HepG2 (cell line): ENCODE data around the gene SPNS2. TPM values are rescaled to one million over a fixed set of nuclear protein-coding genes. Genes with fewer than 3 reads are reported as not detected.

Experiments used
- ATAC-seq: fragments of 200-7000 bp; cut with Tn5 transposase; 3 replicates; pipeline ENCODE4 v1.9.1; 2020; ENCODE audit warnings: mild to moderate bottlenecking, moderate library complexity
- BruUV-seq: library from RNA; stranded (reverse); fragments of 400-500 nt; replicated peaks from 2 replicates; lab custom pipeline; 2021; lab: Mats Ljungman, UMichigan
- CTCF ChIA-PET: fragments of 300-600 bp; formaldehyde crosslinking; extraction: SDS; loops from one replicate; lab custom pipeline; 2021; ENCODE audit warnings: low total read pairs, inconsistent platforms, low intra/inter-chr PET ratio; lab: Yijun Ruan, JAX
- POLR2A ChIA-PET: fragments of 350-600 bp; sonication (Branson Sonifier 250); formaldehyde crosslinking; loops from one replicate; lab custom pipeline; 2020; ENCODE audit warnings: antibody characterized with exemption, inconsistent platforms; lab: Yijun Ruan, JAX
- DNase-seq: peaks from one replicate; pipeline ENCODE4 v3.0.0-alpha.2; 2015; ENCODE audit warnings: low spot score
- FAIRE-seq: peaks from 3 replicates; lab custom pipeline; 2011; peaks lifted over from hg19 to GRCh38; lab: Jason Lieb, UNC
- H2AFZ ChIP-seq: one replicate; pipeline ENCODE4 v1.6.1; 2011; ENCODE audit warnings: low read length, inconsistent platforms
- H3K27ac ChIP-seq: fragments of 300-600 bp; 3 replicates; pipeline ENCODE4 v1.8.0; 2011; ENCODE audit warnings: mixed run types, mild to moderate bottlenecking, mixed read lengths, low read length, inconsistent platforms; ENCODE audit not compliant: insufficient read depth; ENCODE audit errors: extremely low read length
- H3K27me3 ChIP-seq, 2 experiments: fragments of 200-600 bp in 1 of 2; 2 replicates in 1 of 2; 3 replicates in 1 of 2; pipeline versions ENCODE4 v1.6.0 to v1.8.0; 2011; ENCODE audit warnings: low read length in 2 of 2, mild to moderate bottlenecking in 2 of 2, moderate library complexity in 2 of 2, inconsistent platforms in 1 of 2; ENCODE audit not compliant: insufficient read depth in 2 of 2, control insufficient read depth in 1 of 2
- H3K36me3 ChIP-seq, 2 experiments: fragments of 200-600 bp in 1 of 2; replicated peaks in 1 of 2; 2 replicates in 1 of 2; 3 replicates in 1 of 2; pipeline versions ENCODE4 v1.5.1 to v1.8.0; 2011; ENCODE audit warnings: low read length in 2 of 2, inconsistent platforms in 1 of 2; ENCODE audit not compliant: insufficient read depth in 2 of 2, control insufficient read depth in 1 of 2
- H3K4me1 ChIP-seq: 2 replicates; pipeline ENCODE4 v1.5.1; 2012; ENCODE audit warnings: low read length, inconsistent platforms; ENCODE audit not compliant: insufficient read depth
- H3K4me2 ChIP-seq: 2 replicates; pipeline ENCODE4 v1.6.0; 2011; ENCODE audit warnings: low read depth, low read length, inconsistent platforms
- H3K4me3 ChIP-seq, 3 experiments: fragments of 200-600 bp in 1 of 3; sonication (generic), shearing (Covaris generic) in 1 of 3; replicated peaks in 1 of 3; 2 replicates each; pipeline ENCODE4 v1.5.1; 2011 to 2016; ENCODE audit warnings: low read length in 3 of 3, inconsistent platforms in 2 of 3, low read depth in 2 of 3, mild to moderate bottlenecking in 2 of 3, control low read depth in 1 of 3, mixed read lengths in 1 of 3; ENCODE audit not compliant: insufficient read depth in 1 of 3
- H3K79me2 ChIP-seq: one replicate; pipeline ENCODE4 v1.6.1; 2011; ENCODE audit warnings: low read length, inconsistent platforms; ENCODE audit not compliant: insufficient read depth
- H3K9ac ChIP-seq: 2 replicates; pipeline ENCODE4 v1.6.0; 2011; ENCODE audit warnings: mild to moderate bottlenecking, low read depth, low read length, inconsistent platforms; ENCODE audit not compliant: insufficient read depth
- H3K9me3 ChIP-seq: 2 replicates; pipeline ENCODE4 v1.5.1; 2012; ENCODE audit warnings: mild to moderate bottlenecking, low read length
- H4K20me1 ChIP-seq: 2 replicates; pipeline ENCODE4 v1.6.0; 2011; ENCODE audit warnings: inconsistent platforms, mild to moderate bottlenecking, low read length, moderate library complexity; ENCODE audit not compliant: insufficient read depth
- ARHGAP35 ChIP-seq: sonication (generic); formaldehyde crosslinking; IDR thresholded peaks from 2 replicates; pipeline ENCODE4 v1.9.0; 2022; ENCODE audit warnings: mild to moderate bottlenecking, inconsistent platforms, moderate library complexity, missing genetic modification reagents, borderline replicate concordance
- SRSF9 ChIP-seq: fragments of 200-400 bp; formaldehyde crosslinking; IDR thresholded peaks from 2 replicates; pipeline ENCODE4 v1.6.1; 2018; ENCODE audit warnings: borderline replicate concordance, mild to moderate bottlenecking, low read depth, low read length; ENCODE audit not compliant: insufficient read depth, poor library complexity, severe bottlenecking
- TBP ChIP-seq: sonication (generic); formaldehyde crosslinking; IDR thresholded peaks from 2 replicates; pipeline ENCODE4 v1.5.0; 2020; ENCODE audit warnings: missing genetic modification reagents
- ZNF407 ChIP-seq: sonication (generic); formaldehyde crosslinking; IDR thresholded peaks from one replicate; pipeline ENCODE4 v1.5.1; 2020; ENCODE audit warnings: mild to moderate bottlenecking, missing genetic modification reagents; ENCODE audit errors: not compliant biosample characterization
- WGBS: methylation state at CpG from one replicate; pipeline ENCODE4 v1.1.6; 2017; ENCODE audit warnings: low lambda C conversion rate; 5-methylcytosine and 5-hydroxymethylcytosine counted together
- in situ Hi-C: cut with HindIII; loops from 2 replicates; pipeline ENCODE4 v1.10.0; 2017; ENCODE audit warnings: low pct_unique_long_range_greater_than_20kb; ENCODE audit not compliant: extremely low pct_ligation_motif_present
- intact Hi-C: fragments of 100-400 bp; cut with micrococcal nuclease; formaldehyde crosslinking; loops from one replicate; pipeline ENCODE4 v1.10.0; 2022; ENCODE audit not compliant: unreplicated experiment
- polyA plus RNA-seq, 8 experiments: library from polyadenylated mRNA; depleted of rRNA in 3 of 8; stranded (reverse) in 7 of 8; unstranded in 1 of 8; fragments of >200 nt; fragmentation: Illumina TruSeq in 4 of 8; extraction: Trizol in 4 of 8; gene quantifications; 2 replicates each; pipeline versions ENCODE4 v1.2.1 to v1.2.3, GENCODE V29; 2011 to 2016; ENCODE audit warnings: low read depth in 4 of 8, missing spikeins in 1 of 8, mixed read lengths in 1 of 8; ENCODE audit not compliant: insufficient read depth in 1 of 8
- total RNA-seq, 5 experiments: library from RNA; depleted of rRNA; stranded (reverse); fragments of >200 nt; fragmentation: Illumina TruSeq; extraction: Trizol; gene quantifications; 2 replicates each; pipeline ENCODE4 v1.2.3, GENCODE V29; 2016; ENCODE audit warnings: low read depth in 1 of 5
- TF ChIP-seq, protein P1 (sequence below): sonication (generic); formaldehyde crosslinking; conservative IDR thresholded peaks from 2 replicates; pipeline ENCODE4 v1.4.0; 2020; ENCODE audit warnings: mild to moderate bottlenecking, missing genetic modification reagents, moderate library complexity

The SPNS2 gene
- total and polyA plus RNA-seq, 2 of the 13 experiments (the other 11 are each of a cell fraction or from before 2014, with no cell fraction given), result 0.01 TPM; not detected in 1

- BruUV-seq, result no TSS peak
- Histone ChIP-seq H3K9ac (no peak overlapping the region), H3K36me3 (peaks cover 2 to 9% of the 10 kb centered on the region in 2 experiments; a peak in 3 of 5 replicates), H3K79me2 (peaks cover 16% of the 10 kb centered on the region), H3K27ac (no peak overlapping the region), H3K4me3 (no peak overlapping the region), H3K9me3 (no peaks in the 10 kb centered on the region), H3K4me1 (peaks cover 66% of the 10 kb centered on the region), H3K27me3 (no peaks in the 10 kb centered on the region), H2AFZ (no peak overlapping the region), H4K20me1 (no peaks in the 10 kb centered on the region), H3K4me2 (no peak overlapping the region)
- FAIRE-seq, result no peak
- ChIA-PET CTCF (no interaction called here), POLR2A (interaction anchor here (0.8 to 3.2 kb wide), 2 partner anchors 9 to 19 kb away, joined by 3 to 21 read pairs; no protein-coding TSS in a partner anchor)
- DNase-seq, result no peak
- WGBS, result 64% methylated on average over 6 of the region's 6 CpGs
- TF ChIP-seq SRSF9 (no peak), TBP (no peak), ARHGAP35 (no peak), ZNF407 (CRISPR knock-in tag) (no peak)
- TF ChIP-seq, protein P1, sequence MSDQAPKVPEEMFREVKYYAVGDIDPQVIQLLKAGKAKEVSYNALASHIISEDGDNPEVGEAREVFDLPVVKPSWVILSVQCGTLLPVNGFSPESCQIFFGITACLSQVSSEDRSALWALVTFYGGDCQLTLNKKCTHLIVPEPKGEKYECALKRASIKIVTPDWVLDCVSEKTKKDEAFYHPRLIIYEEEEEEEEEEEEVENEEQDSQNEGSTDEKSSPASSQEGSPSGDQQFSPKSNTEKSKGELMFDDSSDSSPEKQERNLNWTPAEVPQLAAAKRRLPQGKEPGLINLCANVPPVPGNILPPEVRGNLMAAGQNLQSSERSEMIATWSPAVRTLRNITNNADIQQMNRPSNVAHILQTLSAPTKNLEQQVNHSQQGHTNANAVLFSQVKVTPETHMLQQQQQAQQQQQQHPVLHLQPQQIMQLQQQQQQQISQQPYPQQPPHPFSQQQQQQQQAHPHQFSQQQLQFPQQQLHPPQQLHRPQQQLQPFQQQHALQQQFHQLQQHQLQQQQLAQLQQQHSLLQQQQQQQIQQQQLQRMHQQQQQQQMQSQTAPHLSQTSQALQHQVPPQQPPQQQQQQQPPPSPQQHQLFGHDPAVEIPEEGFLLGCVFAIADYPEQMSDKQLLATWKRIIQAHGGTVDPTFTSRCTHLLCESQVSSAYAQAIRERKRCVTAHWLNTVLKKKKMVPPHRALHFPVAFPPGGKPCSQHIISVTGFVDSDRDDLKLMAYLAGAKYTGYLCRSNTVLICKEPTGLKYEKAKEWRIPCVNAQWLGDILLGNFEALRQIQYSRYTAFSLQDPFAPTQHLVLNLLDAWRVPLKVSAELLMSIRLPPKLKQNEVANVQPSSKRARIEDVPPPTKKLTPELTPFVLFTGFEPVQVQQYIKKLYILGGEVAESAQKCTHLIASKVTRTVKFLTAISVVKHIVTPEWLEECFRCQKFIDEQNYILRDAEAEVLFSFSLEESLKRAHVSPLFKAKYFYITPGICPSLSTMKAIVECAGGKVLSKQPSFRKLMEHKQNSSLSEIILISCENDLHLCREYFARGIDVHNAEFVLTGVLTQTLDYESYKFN (CRISPR knock-in tag), result no peak
- no peak for ATAC-seq
- in situ Hi-C loops (loop anchor here (10.0 kb wide), 1 partner anchor 337 kb away; the partner anchor contains the start of gene C17orf107), intact Hi-C loops (no loop called here)
Measured at GRCh38 chr17:4557626-4558346, 59.1 kb downstream of the SPNS2 start.
